ENCODE results near the gene TRAPPC14. TPM values are rescaled to one million over a fixed set of nuclear protein-coding genes. Genes with fewer than 3 reads are reported as not detected.
A peak's percentile ranks its signal among the peaks of the same experiment; 100 is the strongest.

The TRAPPC14 gene
- total and polyA plus RNA-seq, 9 of the 15 experiments (the other 6 are each of a cell fraction or from before 2014, with no cell fraction given): 0.42 to 45.9 (median 18.2) TPM

DNA sequence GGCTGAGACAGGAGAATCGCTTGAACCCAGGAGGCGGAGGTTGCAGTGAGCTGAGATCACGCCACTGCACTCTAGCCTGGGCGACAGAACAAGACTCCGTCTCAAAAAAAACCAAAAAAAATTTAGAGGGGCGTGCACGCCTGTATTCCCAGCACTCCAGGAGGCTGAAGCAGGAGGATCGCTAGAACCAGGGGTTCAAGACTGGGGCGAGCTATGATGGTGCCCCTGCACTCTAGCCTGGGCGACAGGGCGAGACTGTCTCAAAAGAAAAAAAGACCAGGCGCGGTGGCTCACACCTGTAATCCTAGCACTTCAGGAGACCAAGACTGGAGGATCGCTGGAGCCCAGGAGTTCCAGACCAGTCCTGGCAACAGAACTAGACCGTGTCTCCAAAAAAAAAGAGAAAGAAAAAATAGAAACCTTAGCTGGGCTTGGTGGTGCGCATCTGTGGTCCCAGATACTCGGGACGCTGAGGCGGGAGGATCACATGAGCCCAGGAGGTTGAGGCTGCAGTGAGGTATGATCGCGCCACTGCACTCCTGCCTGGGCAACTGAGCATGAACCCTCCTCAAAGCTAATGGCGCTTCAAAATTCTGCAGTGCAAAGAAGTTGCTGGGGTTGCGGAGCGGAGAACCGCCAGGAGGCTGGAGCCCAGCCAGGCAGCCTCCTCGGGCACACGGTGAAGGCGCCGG lies 32.1 kb downstream of the TRAPPC14 start (continued):
- TF ChIP-seq, protein P1, sequence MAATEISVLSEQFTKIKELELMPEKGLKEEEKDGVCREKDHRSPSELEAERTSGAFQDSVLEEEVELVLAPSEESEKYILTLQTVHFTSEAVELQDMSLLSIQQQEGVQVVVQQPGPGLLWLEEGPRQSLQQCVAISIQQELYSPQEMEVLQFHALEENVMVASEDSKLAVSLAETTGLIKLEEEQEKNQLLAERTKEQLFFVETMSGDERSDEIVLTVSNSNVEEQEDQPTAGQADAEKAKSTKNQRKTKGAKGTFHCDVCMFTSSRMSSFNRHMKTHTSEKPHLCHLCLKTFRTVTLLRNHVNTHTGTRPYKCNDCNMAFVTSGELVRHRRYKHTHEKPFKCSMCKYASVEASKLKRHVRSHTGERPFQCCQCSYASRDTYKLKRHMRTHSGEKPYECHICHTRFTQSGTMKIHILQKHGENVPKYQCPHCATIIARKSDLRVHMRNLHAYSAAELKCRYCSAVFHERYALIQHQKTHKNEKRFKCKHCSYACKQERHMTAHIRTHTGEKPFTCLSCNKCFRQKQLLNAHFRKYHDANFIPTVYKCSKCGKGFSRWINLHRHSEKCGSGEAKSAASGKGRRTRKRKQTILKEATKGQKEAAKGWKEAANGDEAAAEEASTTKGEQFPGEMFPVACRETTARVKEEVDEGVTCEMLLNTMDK (IDR thresholded peaks at IDR 0.05; ENCODE audit: borderline replicate concordance, insufficient read depth, low read depth, low read length, poor library complexity, severe bottlenecking): no peak
- no peak for TF ChIP-seq ILK (tag; IDR thresholded peaks at IDR 0.05; ENCODE audit: borderline replicate concordance, low read depth)
- peak; percentile 55; the same call in 1 of the 2 replicates for TF ChIP-seq USF1 (CRISPR knock-in tag; IDR thresholded peaks at IDR 0.05)
- TF ChIP-seq HMGXB4 (CRISPR knock-in tag; IDR thresholded peaks at IDR 0.05): no peak
- no peak for TF ChIP-seq POLR2A (conservative IDR thresholded peaks at IDR 0.05)
- no peak for TF ChIP-seq TCFL5 (CRISPR knock-in tag; conservative IDR thresholded peaks at IDR 0.05)
- TF ChIP-seq MXI1 (IDR thresholded peaks at IDR 0.05; ENCODE audit: low read depth, low read length): no peak
- TF ChIP-seq ZNF699 (CRISPR knock-in tag; IDR thresholded peaks at IDR 0.05; ENCODE audit: insufficient replicate concordance): no peak
- no peak for TF ChIP-seq ZKSCAN1 (IDR thresholded peaks at IDR 0.05; ENCODE audit: low read depth, low read length)
- TF ChIP-seq, protein P2, sequence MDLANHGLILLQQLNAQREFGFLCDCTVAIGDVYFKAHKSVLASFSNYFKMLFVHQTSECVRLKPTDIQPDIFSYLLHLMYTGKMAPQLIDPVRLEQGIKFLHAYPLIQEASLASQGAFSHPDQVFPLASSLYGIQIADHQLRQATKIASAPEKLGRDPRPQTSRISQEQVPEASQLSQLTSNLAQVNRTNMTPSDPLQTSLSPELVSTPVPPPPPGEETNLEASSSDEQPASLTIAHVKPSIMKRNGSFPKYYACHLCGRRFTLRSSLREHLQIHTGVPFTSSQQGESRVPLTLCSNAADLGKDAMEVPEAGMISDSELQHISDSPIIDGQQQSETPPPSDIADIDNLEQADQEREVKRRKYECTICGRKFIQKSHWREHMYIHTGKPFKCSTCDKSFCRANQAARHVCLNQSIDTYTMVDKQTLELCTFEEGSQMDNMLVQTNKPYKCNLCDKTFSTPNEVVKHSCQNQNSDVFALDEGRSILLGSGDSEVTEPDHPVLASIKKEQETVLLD (IDR thresholded peaks at IDR 0.05): no peak
- TF ChIP-seq SNRNP70 (optimal IDR thresholded peaks at IDR 0.05; ENCODE audit: low read depth, low read length): no peak
- no peak for TF ChIP-seq ZNF224 (CRISPR knock-in tag; IDR thresholded peaks at IDR 0.05)
- TF ChIP-seq CAMTA2 (CRISPR knock-in tag; conservative IDR thresholded peaks at IDR 0.05): no peak
- no peak for TF ChIP-seq STAT5B (CRISPR knock-in tag; IDR thresholded peaks at IDR 0.05)
- TF ChIP-seq, protein P3, sequence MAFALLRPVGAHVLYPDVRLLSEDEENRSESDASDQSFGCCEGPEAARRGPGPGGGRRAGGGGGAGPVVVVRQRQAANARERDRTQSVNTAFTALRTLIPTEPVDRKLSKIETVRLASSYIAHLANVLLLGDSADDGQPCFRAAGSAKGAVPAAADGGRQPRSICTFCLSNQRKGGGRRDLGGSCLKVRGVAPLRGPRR (CRISPR knock-in tag; IDR thresholded peaks at IDR 0.05): no peak
- TF ChIP-seq, protein P4, sequence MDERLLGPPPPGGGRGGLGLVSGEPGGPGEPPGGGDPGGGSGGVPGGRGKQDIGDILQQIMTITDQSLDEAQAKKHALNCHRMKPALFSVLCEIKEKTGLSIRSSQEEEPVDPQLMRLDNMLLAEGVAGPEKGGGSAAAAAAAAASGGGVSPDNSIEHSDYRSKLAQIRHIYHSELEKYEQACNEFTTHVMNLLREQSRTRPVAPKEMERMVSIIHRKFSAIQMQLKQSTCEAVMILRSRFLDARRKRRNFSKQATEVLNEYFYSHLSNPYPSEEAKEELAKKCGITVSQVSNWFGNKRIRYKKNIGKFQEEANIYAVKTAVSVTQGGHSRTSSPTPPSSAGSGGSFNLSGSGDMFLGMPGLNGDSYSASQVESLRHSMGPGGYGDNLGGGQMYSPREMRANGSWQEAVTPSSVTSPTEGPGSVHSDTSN (CRISPR knock-in tag; IDR thresholded peaks at IDR 0.05; ENCODE audit: low read depth): no peak
- TF ChIP-seq, protein P4 (tag; conservative IDR thresholded peaks at IDR 0.05; ENCODE audit: low read depth): no peak
- no peak for TF ChIP-seq NFYB (IDR thresholded peaks at IDR 0.05; ENCODE audit: extremely low read depth, insufficient read length)
- no peak for TF ChIP-seq ZNF217 (CRISPR knock-in tag; IDR thresholded peaks at IDR 0.05)
